CD8-positive, alpha-beta memory T cell (primary cell): ENCODE data around the gene NPAS2. TPM values are rescaled to one million over a fixed set of nuclear protein-coding genes. Genes with fewer than 3 reads are reported as not detected.

Experiments used
- CTCF ChIA-PET: fragments of 350-600 bp; sonication (Branson Sonifier 250); formaldehyde crosslinking; loops from one replicate; lab custom pipeline; 2021; ENCODE audit warnings: antibody characterized with exemption; lab: Charles Lee
- POLR2A ChIA-PET: fragments of 350-600 bp; sonication (Branson Sonifier 250); formaldehyde crosslinking; loops from one replicate; lab custom pipeline; 2021; ENCODE audit warnings: antibody characterized with exemption; lab: Charles Lee
- DNase-seq, 5 donors: peaks; one replicate each; pipeline versions ENCODE4 v3.0.0 to v3.0.0-alpha.2; 2020 to 2022; ENCODE audit warnings: mixed read lengths in 1 of 5
- H3K27ac ChIP-seq: one replicate; pipeline ENCODE4 v1.7.0; 2013; ENCODE audit warnings: low read depth, mild to moderate bottlenecking, low read length, moderate library complexity
- H3K27me3 ChIP-seq: 2 replicates; pipeline ENCODE4 v1.7.0; 2013; ENCODE audit warnings: low read length, mild to moderate bottlenecking; ENCODE audit not compliant: insufficient read depth, poor library complexity, severe bottlenecking
- H3K36me3 ChIP-seq: 2 replicates; pipeline ENCODE4 v1.7.0; 2013; ENCODE audit warnings: mild to moderate bottlenecking, low read length, moderate library complexity; ENCODE audit not compliant: insufficient read depth
- H3K4me1 ChIP-seq: 2 replicates; pipeline ENCODE4 v1.7.0; 2013; ENCODE audit warnings: mild to moderate bottlenecking, low read length, moderate library complexity; ENCODE audit not compliant: insufficient read depth
- H3K4me3 ChIP-seq: 2 replicates; pipeline ENCODE4 v1.7.0; 2013; ENCODE audit warnings: mild to moderate bottlenecking, low read length
- H3K9me3 ChIP-seq: 2 replicates; pipeline ENCODE4 v1.7.0; 2013; ENCODE audit warnings: mild to moderate bottlenecking, low read length
- H3K27ac Mint-ChIP-seq, 8 donors: one replicate each; pipeline ENCODE4 v1.8.0; 2020 to 2021; ENCODE audit warnings: mixed read lengths in 8 of 8, mild to moderate bottlenecking in 6 of 8, inconsistent platforms in 3 of 8, moderate library complexity in 3 of 8
- H3K27me3 Mint-ChIP-seq, 2 donors: one replicate each; pipeline ENCODE4 v1.8.0; 2020 to 2021; ENCODE audit warnings: mixed read lengths in 2 of 2, mild to moderate bottlenecking in 1 of 2, moderate library complexity in 1 of 2
- H3K36me3 Mint-ChIP-seq, 3 donors: one replicate each; pipeline ENCODE4 v1.8.0; 2020 to 2021; ENCODE audit warnings: mixed read lengths in 3 of 3, inconsistent platforms in 1 of 3, mild to moderate bottlenecking in 1 of 3
- H3K4me1 Mint-ChIP-seq, 3 donors: one replicate each; pipeline ENCODE4 v1.8.0; 2020 to 2021; ENCODE audit warnings: mixed read lengths in 3 of 3, inconsistent platforms in 1 of 3, mild to moderate bottlenecking in 1 of 3
- H3K4me3 Mint-ChIP-seq, 7 donors: one replicate each; pipeline ENCODE4 v1.8.0; 2020 to 2021; ENCODE audit warnings: mixed read lengths in 7 of 7, mild to moderate bottlenecking in 6 of 7, moderate library complexity in 4 of 7, inconsistent platforms in 2 of 7
- H3K9me3 Mint-ChIP-seq, 5 donors: one replicate each; pipeline ENCODE4 v1.8.0; 2020 to 2022; ENCODE audit warnings: mixed read lengths in 5 of 5, mild to moderate bottlenecking in 3 of 5, moderate library complexity in 2 of 5, inconsistent platforms in 1 of 5
- polyA plus RNA-seq: library from polyadenylated mRNA; unstranded; fragments of 300-500 nt; fragmentation: Illumina TruSeq; gene quantifications from one replicate; pipeline ENCODE4 v1.2.3, GENCODE V29; 2021
- total RNA-seq, 2 experiments: library from RNA; stranded (reverse); gene quantifications; one replicate each; pipeline ENCODE4 v1.2.3, GENCODE V29; 2021

Gene NPAS2
- total RNA-seq, result 1 to 10 TPM in 1 of 2 experiments, under 1 TPM in 1; 0.75 to 1.8 TPM
- polyA plus RNA-seq, result 1.1 TPM

- Histone ChIP-seq H3K4me3 (peak within 1 kb of the TSS; percentile 32), H3K36me3 (no peaks in the 10 kb centered on the region), H3K4me1 (peaks cover 5% of the 10 kb centered on the region), H3K9me3 (no peaks in the 10 kb centered on the region), H3K27me3 (peaks cover 7% of the 10 kb centered on the region), H3K27ac (no peak within 1 kb of the TSS)
- Mint-ChIP-seq H3K9me3 (no peaks in the 10 kb centered on the region), H3K4me3 (peak within 1 kb of the TSS; percentile 42 to 85 (median 53)), H3K27me3 (peaks cover 27 to 57% of the 10 kb centered on the region in 2 donors), H3K4me1 (peaks cover 5 to 13% (median 8%) of the 10 kb centered on the region in 3 donors), H3K27ac (no peak within 1 kb of the TSS), H3K36me3 (no peaks in the 10 kb centered on the region)
- DNase-seq, result peak in 1 of 5 donors; percentile 25
- POLR2A ChIA-PET, result no interaction called here
- CTCF ChIA-PET, result no interaction called here
Measured at GRCh38 chr2:100819370-100820272, at the start of gene NPAS2. TSS of gene NPAS2 (plus strand) at chr2:100820139. CDS start at chr2:100904755, 84,616 bp downstream.

DNA sequence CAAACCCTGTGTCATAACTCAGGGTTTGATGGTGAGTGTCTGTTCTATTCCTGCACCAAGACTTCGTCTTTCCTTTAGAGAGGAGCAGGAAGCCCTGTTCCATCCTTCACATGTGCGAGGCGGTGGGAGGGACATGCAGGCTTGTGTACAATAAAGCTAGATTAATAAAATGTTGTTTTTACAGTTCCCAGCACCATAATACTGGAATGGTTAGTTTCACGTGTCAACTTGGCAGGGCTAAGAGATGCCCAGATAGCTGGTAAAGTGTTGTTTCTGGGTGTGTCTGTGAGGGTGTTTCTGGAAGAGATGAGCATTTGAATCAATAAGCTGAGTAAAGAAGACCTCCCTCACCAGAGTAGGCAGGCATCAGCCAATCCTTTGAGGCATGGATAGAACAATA, 48.8 kb upstream of the NPAS2 start:
- no peaks in the 10 kb centered on the region for H3K4me1 Mint-ChIP-seq
- peaks cover 13 to 27% of the 10 kb centered on the region in 2 donors for H3K27me3 Mint-ChIP-seq
- CTCF ChIA-PET, result no interaction called here
- H3K9me3 Mint-ChIP-seq, result no peaks in the 10 kb centered on the region
- H3K27me3 ChIP-seq, result no peaks in the 10 kb centered on the region
- no peak overlapping the region for H3K27ac ChIP-seq
- no peaks in the 10 kb centered on the region for H3K4me1 ChIP-seq
- H3K4me3 Mint-ChIP-seq, result no peak overlapping the region
- H3K36me3 ChIP-seq, result no peaks in the 10 kb centered on the region
- H3K4me3 ChIP-seq, result no peak overlapping the region
- DNase-seq, result no peak
- H3K36me3 Mint-ChIP-seq, result no peaks in the 10 kb centered on the region
- no peaks in the 10 kb centered on the region for H3K9me3 ChIP-seq
- POLR2A ChIA-PET, result no interaction called here
- no peak overlapping the region for H3K27ac Mint-ChIP-seq

GRCh38 chr2:100773538-100773937, 46.4 kb upstream of the NPAS2 start:
- no peak for DNase-seq
- no peak overlapping the region for H3K4me3 Mint-ChIP-seq
- ChIA-PET CTCF (no interaction called here), POLR2A (no interaction called here)
- Histone ChIP-seq H3K36me3 (no peaks in the 10 kb centered on the region), H3K27me3 (no peaks in the 10 kb centered on the region), H3K4me3 (no peak overlapping the region), H3K9me3 (no peaks in the 10 kb centered on the region), H3K4me1 (no peaks in the 10 kb centered on the region), H3K27ac (no peak overlapping the region)
- no peaks in the 10 kb centered on the region for H3K9me3 Mint-ChIP-seq
- no peak overlapping the region for H3K27ac Mint-ChIP-seq
- H3K4me1 Mint-ChIP-seq, result no peaks in the 10 kb centered on the region
- H3K36me3 Mint-ChIP-seq, result no peaks in the 10 kb centered on the region
- H3K27me3 Mint-ChIP-seq, result peaks cover 10 to 20% of the 10 kb centered on the region in 2 donors

DNA sequence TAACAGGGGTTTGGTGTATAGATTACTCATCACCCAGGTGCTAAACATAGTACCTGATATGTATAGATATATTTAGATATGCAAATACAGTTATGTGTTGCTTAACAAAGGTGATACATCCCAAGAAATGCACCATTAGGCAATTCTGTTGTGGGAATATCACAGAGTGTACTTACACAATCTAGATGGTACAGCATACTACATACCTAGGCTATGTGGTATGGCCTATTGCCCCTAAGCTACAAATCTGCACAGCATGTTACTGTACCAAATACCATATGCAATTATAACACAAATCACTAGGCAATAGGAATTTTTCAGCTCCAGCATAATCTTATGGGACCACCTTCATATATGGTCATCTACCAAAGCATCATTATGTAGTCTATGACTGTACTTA, 43.5 kb upstream of the NPAS2 start:
- ChIA-PET CTCF (no interaction called here), POLR2A (no interaction called here)
- H3K36me3 Mint-ChIP-seq, result no peaks in the 10 kb centered on the region
- no peaks in the 10 kb centered on the region for H3K4me1 Mint-ChIP-seq
- Histone ChIP-seq H3K27ac (no peak overlapping the region), H3K9me3 (no peaks in the 10 kb centered on the region), H3K27me3 (no peaks in the 10 kb centered on the region), H3K36me3 (no peaks in the 10 kb centered on the region), H3K4me3 (no peak overlapping the region), H3K4me1 (no peaks in the 10 kb centered on the region)
- H3K27ac Mint-ChIP-seq, result no peak overlapping the region
- H3K27me3 Mint-ChIP-seq, result peaks cover 4 to 11% of the 10 kb centered on the region in 2 donors
- DNase-seq, result no peak
- H3K4me3 Mint-ChIP-seq, result no peak overlapping the region
- H3K9me3 Mint-ChIP-seq, result no peaks in the 10 kb centered on the region

GRCh38 chr2:100778637-100779450, 41.1 kb upstream of the NPAS2 start:
- ChIA-PET POLR2A (no interaction called here), CTCF (no interaction called here)
- H3K9me3 ChIP-seq, result no peaks in the 10 kb centered on the region
- Mint-ChIP-seq H3K27me3 (peaks cover 3 to 11% of the 10 kb centered on the region in 2 donors), H3K9me3 (no peaks in the 10 kb centered on the region), H3K4me1 (no peaks in the 10 kb centered on the region), H3K4me3 (no peak overlapping the region), H3K27ac (no peak overlapping the region), H3K36me3 (no peaks in the 10 kb centered on the region)
- H3K27me3 ChIP-seq, result no peaks in the 10 kb centered on the region
- no peak overlapping the region for H3K27ac ChIP-seq
- H3K4me3 ChIP-seq, result no peak overlapping the region
- no peak for DNase-seq
- H3K36me3 ChIP-seq, result no peaks in the 10 kb centered on the region
- H3K4me1 ChIP-seq, result no peaks in the 10 kb centered on the region

DNA sequence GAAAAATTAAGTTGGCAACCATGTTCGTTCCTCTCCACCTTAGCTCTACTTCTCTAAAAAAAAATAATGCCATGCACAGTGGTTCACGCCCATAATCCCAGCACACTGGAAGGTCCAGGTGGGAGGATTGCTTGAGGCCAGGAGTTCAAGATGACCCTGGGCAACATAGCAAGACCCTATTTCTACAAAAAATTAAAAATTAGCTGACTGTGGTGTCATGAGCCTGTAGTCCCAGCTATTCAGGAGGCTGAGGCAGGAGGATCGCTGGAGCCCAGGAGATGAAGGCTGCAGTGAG, 40.1 kb upstream of the NPAS2 start:
- no peaks in the 10 kb centered on the region for H3K4me1 ChIP-seq
- no peaks in the 10 kb centered on the region for H3K36me3 ChIP-seq
- no peak overlapping the region for H3K4me3 ChIP-seq
- no peaks in the 10 kb centered on the region for H3K9me3 Mint-ChIP-seq
- H3K4me3 Mint-ChIP-seq, result no peak overlapping the region
- no peaks in the 10 kb centered on the region for H3K9me3 ChIP-seq
- DNase-seq, result no peak
- no peaks in the 10 kb centered on the region for H3K27me3 ChIP-seq
- H3K27ac ChIP-seq, result no peak overlapping the region
- H3K27me3 Mint-ChIP-seq, result peaks cover 0 to 11% of the 10 kb centered on the region in 2 donors
- ChIA-PET POLR2A (no interaction called here), CTCF (no interaction called here)
- no peaks in the 10 kb centered on the region for H3K36me3 Mint-ChIP-seq
- H3K4me1 Mint-ChIP-seq, result no peaks in the 10 kb centered on the region
- no peak overlapping the region for H3K27ac Mint-ChIP-seq

- Mint-ChIP-seq H3K36me3 (no peaks in the 10 kb centered on the region), H3K4me1 (no peaks in the 10 kb centered on the region), H3K27ac (peak overlapping the region in 1 of 8 donors; percentile 48), H3K27me3 (peaks cover 0 to 11% of the 10 kb centered on the region in 2 donors), H3K4me3 (no peak overlapping the region), H3K9me3 (no peaks in the 10 kb centered on the region)
- Histone ChIP-seq H3K9me3 (no peaks in the 10 kb centered on the region), H3K36me3 (no peaks in the 10 kb centered on the region), H3K4me3 (no peak overlapping the region), H3K4me1 (no peaks in the 10 kb centered on the region), H3K27ac (no peak overlapping the region), H3K27me3 (no peaks in the 10 kb centered on the region)
- CTCF ChIA-PET, result no interaction called here
- no peak for DNase-seq
- POLR2A ChIA-PET, result no interaction called here
Measured at GRCh38 chr2:100780203-100781008, 39.5 kb upstream of the NPAS2 start.

DNA sequence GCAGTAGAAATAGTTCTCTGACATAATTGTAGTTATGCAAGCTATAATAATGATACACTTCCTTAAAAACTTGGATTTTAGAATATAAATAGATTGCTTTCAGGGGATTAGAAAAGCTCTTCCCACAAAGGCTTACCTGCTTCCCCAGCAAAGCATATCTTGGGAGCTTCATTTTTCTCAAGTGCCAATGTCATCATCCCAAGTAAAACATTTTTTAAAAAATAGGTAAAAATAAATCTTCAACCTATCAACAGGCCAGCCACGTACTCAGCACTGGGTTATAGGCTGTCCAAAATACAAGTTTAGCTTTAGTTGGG, 39.0 kb upstream of the NPAS2 start:
- H3K36me3 Mint-ChIP-seq, result no peaks in the 10 kb centered on the region
- H3K27me3 Mint-ChIP-seq, result peaks cover 0 to 11% of the 10 kb centered on the region in 2 donors
- ChIA-PET CTCF (no interaction called here), POLR2A (no interaction called here)
- H3K9me3 Mint-ChIP-seq, result no peaks in the 10 kb centered on the region
- no peak for DNase-seq
- Histone ChIP-seq H3K27ac (no peak overlapping the region), H3K27me3 (no peaks in the 10 kb centered on the region), H3K4me1 (no peaks in the 10 kb centered on the region), H3K4me3 (no peak overlapping the region), H3K36me3 (no peaks in the 10 kb centered on the region), H3K9me3 (no peaks in the 10 kb centered on the region)
- H3K4me1 Mint-ChIP-seq, result no peaks in the 10 kb centered on the region
- H3K27ac Mint-ChIP-seq, result no peak overlapping the region
- no peak overlapping the region for H3K4me3 Mint-ChIP-seq
